ENCODE data around the gene ARHGAP21. TPM values are rescaled to one million over a fixed set of nuclear protein-coding genes. Genes with fewer than 3 reads are reported as not detected.

The ARHGAP21 gene
- total RNA-seq, 1 donor from 2014 or later = 108 TPM

DNA sequence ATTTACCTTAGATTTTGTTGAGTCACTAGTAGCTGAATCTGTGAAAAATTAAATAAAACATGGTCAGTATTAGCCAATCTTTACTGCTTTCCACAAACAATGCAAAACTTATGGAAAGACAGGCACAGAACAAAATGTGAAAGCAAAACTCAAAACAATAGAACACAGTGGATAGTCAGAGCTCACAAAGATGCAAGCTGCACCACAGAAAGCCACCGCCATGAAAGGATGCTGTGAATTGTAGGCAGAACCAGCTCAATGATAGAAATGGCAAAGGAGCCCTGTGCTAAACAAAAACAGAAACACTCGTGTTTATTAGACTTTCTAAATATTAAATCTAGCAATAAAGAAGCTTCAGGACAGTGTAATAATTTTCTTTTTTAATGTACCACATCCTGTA lies 134.4 kb downstream of the ARHGAP21 start:
- no peaks in the 10 kb centered on the region for H3K4me1 Mint-ChIP-seq (ENCODE audit: low read depth)
- no peaks in the 10 kb centered on the region for H3K9me3 Mint-ChIP-seq (ENCODE audit: low read depth)
- DNase-seq (ENCODE audit: low spot score) = no peak
- no peak overlapping the region for H3K27ac Mint-ChIP-seq (ENCODE audit: unreplicated experiment)
- no peak overlapping the region for H3K4me3 Mint-ChIP-seq (ENCODE audit: unreplicated experiment)
- TF ChIP-seq, protein P1, sequence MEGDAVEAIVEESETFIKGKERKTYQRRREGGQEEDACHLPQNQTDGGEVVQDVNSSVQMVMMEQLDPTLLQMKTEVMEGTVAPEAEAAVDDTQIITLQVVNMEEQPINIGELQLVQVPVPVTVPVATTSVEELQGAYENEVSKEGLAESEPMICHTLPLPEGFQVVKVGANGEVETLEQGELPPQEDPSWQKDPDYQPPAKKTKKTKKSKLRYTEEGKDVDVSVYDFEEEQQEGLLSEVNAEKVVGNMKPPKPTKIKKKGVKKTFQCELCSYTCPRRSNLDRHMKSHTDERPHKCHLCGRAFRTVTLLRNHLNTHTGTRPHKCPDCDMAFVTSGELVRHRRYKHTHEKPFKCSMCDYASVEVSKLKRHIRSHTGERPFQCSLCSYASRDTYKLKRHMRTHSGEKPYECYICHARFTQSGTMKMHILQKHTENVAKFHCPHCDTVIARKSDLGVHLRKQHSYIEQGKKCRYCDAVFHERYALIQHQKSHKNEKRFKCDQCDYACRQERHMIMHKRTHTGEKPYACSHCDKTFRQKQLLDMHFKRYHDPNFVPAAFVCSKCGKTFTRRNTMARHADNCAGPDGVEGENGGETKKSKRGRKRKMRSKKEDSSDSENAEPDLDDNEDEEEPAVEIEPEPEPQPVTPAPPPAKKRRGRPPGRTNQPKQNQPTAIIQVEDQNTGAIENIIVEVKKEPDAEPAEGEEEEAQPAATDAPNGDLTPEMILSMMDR (IDR thresholded peaks at IDR 0.05) = no peak
- peaks cover 49% of the 10 kb centered on the region for H3K36me3 Mint-ChIP-seq (ENCODE audit: low read depth)
- H3K27me3 Mint-ChIP-seq (ENCODE audit: low read depth) = no peaks in the 10 kb centered on the region

DNA sequence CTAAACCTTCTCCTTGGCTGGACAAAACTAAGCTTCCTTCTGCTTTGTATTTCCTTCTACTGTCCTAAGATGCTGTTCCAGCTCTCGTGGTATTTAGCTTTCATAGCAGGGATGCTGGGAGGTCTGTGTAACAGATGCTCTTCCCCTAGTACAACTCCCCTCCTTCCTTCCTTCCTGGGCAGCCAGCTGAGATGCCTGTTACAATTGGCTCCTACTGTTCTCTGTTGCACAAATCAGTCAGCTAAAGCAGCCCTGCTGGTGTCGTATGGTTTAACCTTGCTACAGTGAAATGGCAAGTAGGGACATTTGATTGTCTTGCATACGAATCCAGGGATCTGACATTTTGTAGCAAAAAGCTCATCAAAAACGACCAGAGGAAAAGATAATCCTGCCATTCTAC lies 143.8 kb downstream of the ARHGAP21 start:
- no peaks in the 10 kb centered on the region for H3K27me3 Mint-ChIP-seq (ENCODE audit: low read depth)
- peaks cover 5% of the 10 kb centered on the region for H3K4me1 Mint-ChIP-seq (ENCODE audit: low read depth)
- no peak overlapping the region for H3K4me3 Mint-ChIP-seq (ENCODE audit: unreplicated experiment)
- TF ChIP-seq, protein P1 (IDR thresholded peaks at IDR 0.05) = no peak
- DNase-seq (ENCODE audit: low spot score) = no peak
- H3K9me3 Mint-ChIP-seq (ENCODE audit: low read depth) = no peaks in the 10 kb centered on the region
- peaks cover 11% of the 10 kb centered on the region for H3K36me3 Mint-ChIP-seq (ENCODE audit: low read depth)
- no peak overlapping the region for H3K27ac Mint-ChIP-seq (ENCODE audit: unreplicated experiment)

DNA sequence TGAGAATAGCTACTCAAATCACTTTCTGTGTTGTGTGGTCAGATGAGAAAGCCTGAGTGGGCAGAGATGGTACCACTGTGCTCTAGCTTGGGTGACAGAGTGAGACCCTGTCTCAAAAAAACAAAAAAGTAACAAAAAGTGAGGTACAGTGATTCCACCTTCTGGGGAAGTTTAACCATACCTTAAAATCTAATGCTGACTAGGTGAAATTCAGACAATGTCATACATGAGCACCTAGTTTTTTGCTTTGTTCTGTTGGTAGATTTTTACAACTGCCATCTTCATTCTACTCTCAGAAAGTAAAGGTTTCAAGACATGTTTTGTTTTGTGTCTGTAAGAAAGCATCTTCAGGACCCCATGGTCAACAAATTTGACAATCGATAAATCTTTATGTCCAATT lies 144.2 kb downstream of the ARHGAP21 start:
- Mint-ChIP-seq H3K36me3 (ENCODE audit: low read depth) (peaks cover 10% of the 10 kb centered on the region), H3K4me3 (ENCODE audit: unreplicated experiment) (no peak overlapping the region), H3K4me1 (ENCODE audit: low read depth) (peaks cover 5% of the 10 kb centered on the region), H3K27ac (ENCODE audit: unreplicated experiment) (no peak overlapping the region), H3K9me3 (ENCODE audit: low read depth) (no peaks in the 10 kb centered on the region), H3K27me3 (ENCODE audit: low read depth) (no peaks in the 10 kb centered on the region)
- DNase-seq (ENCODE audit: low spot score) = no peak
- TF ChIP-seq, protein P1 (IDR thresholded peaks at IDR 0.05) = no peak

DNA sequence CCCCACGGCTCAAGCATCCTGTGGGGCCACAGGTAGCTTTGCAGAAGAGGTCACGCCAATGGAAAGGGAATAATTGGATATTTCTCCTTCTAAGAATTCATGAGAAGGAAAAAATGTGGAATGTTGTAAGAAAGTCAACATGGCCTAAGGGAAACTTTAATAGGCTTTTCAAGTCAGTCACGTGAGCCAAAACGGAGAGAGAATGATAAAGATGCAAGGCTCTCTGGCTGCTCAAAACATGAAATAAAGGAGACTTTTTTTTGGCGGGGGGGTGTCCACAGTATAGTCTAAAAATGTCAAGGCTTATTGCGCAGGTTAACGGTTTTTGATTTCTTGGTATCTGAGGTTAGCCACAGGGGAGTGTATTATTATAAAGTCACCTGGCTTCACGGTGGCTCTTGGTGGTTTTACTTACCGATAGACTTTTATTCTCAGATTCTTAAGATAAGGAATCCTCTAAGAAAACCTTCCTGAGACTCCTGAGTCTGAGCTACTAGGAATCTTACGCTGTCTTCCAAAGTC lies 148.1 kb downstream of the ARHGAP21 start:
- Mint-ChIP-seq H3K27ac (ENCODE audit: unreplicated experiment) (no peak overlapping the region), H3K4me1 (ENCODE audit: low read depth) (peaks cover 5% of the 10 kb centered on the region), H3K36me3 (ENCODE audit: low read depth) (peaks cover 3% of the 10 kb centered on the region), H3K27me3 (ENCODE audit: low read depth) (no peaks in the 10 kb centered on the region), H3K4me3 (ENCODE audit: unreplicated experiment) (no peak overlapping the region), H3K9me3 (ENCODE audit: low read depth) (no peaks in the 10 kb centered on the region)
- DNase-seq (ENCODE audit: low spot score) = no peak
- TF ChIP-seq, protein P1 (IDR thresholded peaks at IDR 0.05) = no peak

DNA sequence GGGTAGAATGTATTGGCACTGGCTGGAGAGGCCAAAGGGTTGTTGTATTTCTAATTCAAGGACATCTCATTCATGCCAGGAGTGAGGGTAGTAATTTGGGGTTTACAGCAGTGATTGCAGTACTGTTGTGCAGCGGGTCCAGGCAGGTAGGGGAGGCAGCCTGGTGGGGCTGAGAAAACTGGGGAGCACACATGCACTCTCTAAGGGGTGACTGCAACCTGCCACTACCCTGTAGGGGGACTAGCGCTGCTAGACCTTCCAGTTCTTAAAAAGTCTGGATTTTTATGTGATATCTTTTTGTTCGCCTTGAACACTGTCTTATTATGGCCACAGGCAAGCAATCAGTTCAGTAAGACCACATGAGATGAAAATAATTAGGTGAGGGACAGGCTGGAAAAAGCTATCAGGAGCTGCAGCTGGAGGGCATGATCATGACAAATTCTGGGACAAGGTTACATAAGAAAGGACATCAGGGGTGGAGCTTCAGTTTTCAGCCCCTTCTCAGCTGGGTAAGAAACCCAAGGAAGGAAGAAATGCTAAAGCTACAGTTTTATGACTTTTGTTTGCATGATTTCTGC lies 149.0 kb downstream of the ARHGAP21 start:
- no peak for DNase-seq (ENCODE audit: low spot score)
- H3K9me3 Mint-ChIP-seq (ENCODE audit: low read depth) = no peaks in the 10 kb centered on the region
- no peak overlapping the region for H3K4me3 Mint-ChIP-seq (ENCODE audit: unreplicated experiment)
- peaks cover 3% of the 10 kb centered on the region for H3K36me3 Mint-ChIP-seq (ENCODE audit: low read depth)
- TF ChIP-seq, protein P1 (IDR thresholded peaks at IDR 0.05) = no peak
- peaks cover 5% of the 10 kb centered on the region for H3K4me1 Mint-ChIP-seq (ENCODE audit: low read depth)
- no peaks in the 10 kb centered on the region for H3K27me3 Mint-ChIP-seq (ENCODE audit: low read depth)
- no peak overlapping the region for H3K27ac Mint-ChIP-seq (ENCODE audit: unreplicated experiment)
